Neural progenitor cell (in vitro differentiated cells): Measurements from ENCODE around the gene VMP1.

Experiments used
- CTCF ChIP-seq: fragments of 200-600 bp; sonication (generic); IDR thresholded peaks from 2 replicates; pipeline ENCODE4 v1.5.1; 2017; ENCODE audit warnings: antibody characterized with exemption, mild to moderate bottlenecking
- EZH2 ChIP-seq: fragments of 200-600 bp; sonication (generic); IDR thresholded peaks from 2 replicates; pipeline ENCODE4 v1.6.1; 2017; ENCODE audit warnings: antibody characterized with exemption, mild to moderate bottlenecking, moderate library complexity

DNA sequence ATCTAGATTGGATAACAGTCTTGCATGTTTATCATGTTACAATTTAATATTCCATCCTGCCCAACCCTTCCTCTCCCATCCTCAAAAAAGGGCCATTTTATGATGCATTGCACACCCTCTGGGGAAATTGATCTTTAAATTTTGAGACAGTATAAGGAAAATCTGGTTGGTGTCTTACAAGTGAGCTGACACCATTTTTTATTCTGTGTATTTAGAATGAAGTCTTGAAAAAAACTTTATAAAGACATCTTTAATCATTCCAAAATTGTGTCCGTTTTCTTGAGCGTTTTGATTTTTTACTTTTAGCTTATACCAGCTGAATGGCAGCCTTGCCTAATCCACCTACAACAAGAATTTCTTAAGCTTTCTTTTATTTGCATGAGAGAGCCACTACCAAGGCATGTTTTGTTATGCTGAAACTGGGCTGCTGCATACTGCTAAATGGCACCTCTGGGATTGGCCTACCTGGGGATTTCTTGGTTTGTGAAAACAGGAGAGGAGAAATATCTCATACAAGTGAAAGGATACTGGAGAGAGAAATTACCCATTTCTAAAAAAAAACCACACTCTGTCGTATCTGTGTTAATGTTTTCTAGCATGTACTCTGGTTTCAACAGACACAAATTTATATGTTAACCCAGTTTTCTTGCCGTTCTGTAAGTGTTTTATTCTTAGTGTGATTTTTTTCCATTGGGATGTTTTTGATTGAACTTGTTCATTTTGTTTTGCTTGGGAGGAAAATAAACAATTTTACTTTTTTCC is 133.1 kb downstream of the VMP1 start:
- TF ChIP-seq CTCF (no peak), EZH2 (no peak)
